Measurements from ENCODE around the gene PACSIN3.

Gene PACSIN3

GRCh38 chr11:47175746-47176327 is 10.4 kb downstream of the PACSIN3 start:
- DNase-seq: no peak

- DNase-seq: no peak
These were observed 13.4 kb downstream of the PACSIN3 start for GRCh38 chr11:47172740-47173336.

DNA sequence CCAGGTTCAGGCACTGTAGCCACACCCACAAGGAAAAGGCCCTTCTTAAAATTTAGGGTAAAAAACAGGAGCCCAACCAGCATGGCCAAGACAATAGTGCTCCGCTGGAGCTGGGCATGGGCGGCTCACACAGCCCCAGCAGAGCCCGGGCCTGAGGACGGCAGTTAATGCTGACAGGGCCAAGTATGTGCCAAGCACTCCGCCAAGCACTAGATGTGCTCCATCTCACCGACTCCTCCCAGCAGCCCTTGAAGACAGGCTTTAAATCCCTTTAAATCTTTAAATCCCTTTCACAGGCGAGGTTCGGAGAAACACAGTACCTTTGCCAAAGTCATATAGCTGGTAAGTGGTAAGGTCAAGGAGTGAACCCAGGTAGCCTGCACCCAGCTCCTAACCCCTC is 14.4 kb downstream of the PACSIN3 start:
- no peak for DNase-seq

DNA sequence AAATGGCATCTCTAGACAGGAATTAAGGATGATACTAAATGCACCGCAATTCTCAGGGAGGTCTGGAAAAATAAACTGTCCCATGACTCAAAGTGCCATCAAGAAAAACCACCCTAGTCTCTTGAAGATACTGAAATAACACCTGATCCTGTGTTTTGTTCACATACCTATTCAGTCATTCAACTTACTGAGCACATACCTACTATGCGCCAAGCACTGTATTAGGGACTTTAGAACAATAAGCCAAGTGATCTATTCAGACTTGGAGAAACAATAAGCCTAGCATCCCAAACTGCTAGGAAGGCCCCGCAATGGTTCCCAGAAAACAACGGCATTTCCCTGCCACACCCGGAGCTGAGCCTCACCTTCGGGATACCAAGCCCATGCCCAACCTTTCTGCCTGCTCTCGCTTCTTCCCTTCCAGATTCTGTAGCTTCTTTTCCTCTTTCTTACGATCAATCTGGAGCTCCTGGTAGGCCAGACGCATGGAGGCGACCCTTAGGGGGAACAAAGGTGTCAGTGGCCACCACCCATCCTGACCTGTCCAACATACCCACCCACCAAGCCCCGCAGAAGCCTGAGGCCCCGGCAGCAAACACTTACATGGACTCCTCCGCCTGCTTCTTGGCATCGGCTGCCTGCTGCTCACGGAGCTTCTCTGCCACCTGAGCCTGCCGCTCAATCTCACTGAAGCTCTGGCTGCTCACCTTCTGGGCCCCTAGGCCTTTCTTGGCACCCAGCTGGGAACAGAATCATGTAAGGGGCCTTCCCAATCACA is 15.0 kb downstream of the PACSIN3 start:
- DNase-seq: no peak

GRCh38 chr11:47166368-47166767 is 19.9 kb downstream of the PACSIN3 start:
- no peak for DNase-seq

- DNase-seq: no peak
These were observed 20.9 kb downstream of the PACSIN3 start for GRCh38 chr11:47165253-47165840.

- no peak for DNase-seq
These were observed 21.9 kb downstream of the PACSIN3 start for GRCh38 chr11:47164321-47164720.

DNA sequence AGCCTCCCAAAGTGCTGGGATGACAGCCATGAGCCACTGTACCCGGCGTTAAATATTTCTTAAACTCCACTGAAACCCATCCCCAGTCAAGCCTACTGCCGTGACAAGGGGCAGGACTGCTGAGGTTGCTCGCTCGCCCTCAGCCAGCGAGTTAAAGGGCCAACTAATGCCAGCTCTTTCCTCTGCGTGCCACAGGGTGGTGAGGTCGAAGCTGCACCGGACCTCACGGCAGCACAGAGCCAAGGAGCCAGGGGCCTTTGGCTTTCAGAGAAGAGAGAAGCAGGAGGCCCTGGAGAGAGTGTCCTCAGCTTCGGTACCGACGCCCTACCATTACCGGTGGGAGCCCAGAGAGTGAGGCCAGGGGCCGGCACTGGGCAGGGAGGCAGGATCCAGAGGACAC is 22.3 kb downstream of the PACSIN3 start:
- no peak for DNase-seq

- no peak for DNase-seq
These were observed 23.0 kb downstream of the PACSIN3 start for GRCh38 chr11:47163193-47163592.

DNA sequence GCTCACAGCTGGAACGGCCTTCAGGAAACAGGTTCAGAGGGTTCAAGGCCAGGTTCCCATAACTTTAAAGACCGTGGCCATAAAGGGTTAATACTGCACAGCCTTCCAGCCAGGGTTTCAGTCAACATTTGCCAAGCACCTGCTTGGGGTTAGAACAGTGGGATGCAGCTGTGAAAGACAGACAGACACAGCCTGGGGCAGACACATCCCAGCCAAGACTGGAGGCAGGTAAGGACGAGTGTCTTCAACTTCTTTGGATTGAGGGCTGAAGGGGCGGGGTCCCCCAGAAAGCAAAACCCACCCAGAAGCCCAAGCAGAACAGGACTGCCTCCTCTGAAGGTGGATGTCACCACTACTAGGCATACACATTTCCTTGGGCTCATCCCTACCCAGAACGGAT is 23.8 kb downstream of the PACSIN3 start:
- no peak for DNase-seq

GRCh38 chr11:47161890-47162289 is 24.3 kb downstream of the PACSIN3 start:
- no peak for DNase-seq

DNA sequence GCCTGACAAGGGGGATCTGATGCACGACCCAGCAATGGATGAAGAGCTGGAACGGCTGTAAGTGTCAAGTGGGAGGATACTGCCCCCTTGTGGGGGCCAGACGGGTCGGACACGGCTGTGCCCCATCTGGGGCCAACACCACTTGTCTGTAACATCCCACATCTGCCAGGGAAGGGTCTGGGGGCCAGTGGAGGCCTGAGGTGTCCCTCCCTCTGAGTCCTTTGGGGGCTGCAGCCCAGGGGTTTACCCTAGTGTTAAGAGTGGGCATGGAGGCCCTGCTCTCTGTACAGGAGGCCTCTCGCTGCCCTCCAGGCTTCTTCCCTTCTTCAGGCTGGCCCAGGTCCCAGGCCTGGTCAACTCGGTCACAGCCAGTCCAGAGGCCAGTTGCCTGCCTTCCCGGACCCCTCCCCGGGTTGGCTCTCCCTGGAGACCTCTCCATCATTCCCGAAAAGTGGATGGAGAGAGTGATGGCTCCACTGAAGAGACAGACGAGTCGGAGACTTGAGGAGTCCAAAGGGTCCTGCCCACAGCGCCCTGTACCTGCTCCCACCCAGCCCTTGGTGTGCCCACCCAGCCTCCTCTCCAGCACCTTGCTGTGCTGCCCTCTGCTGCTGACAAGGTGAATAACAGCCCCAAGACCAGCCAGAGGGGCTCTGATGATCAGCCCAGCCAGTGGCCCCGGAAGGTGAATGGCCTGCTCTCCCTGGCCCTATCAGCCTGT is 24.9 kb downstream of the PACSIN3 start:
- no peak for DNase-seq

DNA sequence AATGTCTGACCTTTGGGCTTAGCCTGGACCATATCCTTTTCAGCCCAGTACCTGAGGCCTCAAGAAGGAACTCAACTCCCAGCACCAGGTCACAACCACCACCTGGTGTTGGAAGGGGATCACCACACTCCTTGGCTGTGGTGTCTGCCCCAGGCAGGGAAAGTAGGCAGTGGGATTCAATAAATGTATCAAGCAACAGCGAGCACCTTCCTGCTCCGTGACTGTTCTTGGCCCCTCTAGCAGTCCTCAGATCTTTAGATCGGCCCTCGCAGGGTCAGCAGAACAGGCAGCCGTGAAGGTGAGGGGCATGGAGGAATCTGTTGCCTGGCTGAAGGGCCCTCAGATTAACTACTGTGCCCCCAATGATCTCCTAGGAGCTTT is 25.5 kb downstream of the PACSIN3 start:
- DNase-seq: no peak

GRCh38 chr11:47158242-47158641 is 28.0 kb downstream of the PACSIN3 start:
- no peak for DNase-seq

- DNase-seq: no peak
These were observed 28.4 kb downstream of the PACSIN3 start for GRCh38 chr11:47157805-47158204.

GRCh38 chr11:47156951-47157350 is 29.3 kb downstream of the PACSIN3 start:
- DNase-seq: no peak

GRCh38 chr11:47156333-47156732 is 29.9 kb downstream of the PACSIN3 start:
- DNase-seq: no peak

- no peak for DNase-seq
These were observed 30.4 kb downstream of the PACSIN3 start for GRCh38 chr11:47155879-47156278.

GRCh38 chr11:47154616-47155570 is 31.3 kb downstream of the PACSIN3 start:
- no peak for DNase-seq

DNA sequence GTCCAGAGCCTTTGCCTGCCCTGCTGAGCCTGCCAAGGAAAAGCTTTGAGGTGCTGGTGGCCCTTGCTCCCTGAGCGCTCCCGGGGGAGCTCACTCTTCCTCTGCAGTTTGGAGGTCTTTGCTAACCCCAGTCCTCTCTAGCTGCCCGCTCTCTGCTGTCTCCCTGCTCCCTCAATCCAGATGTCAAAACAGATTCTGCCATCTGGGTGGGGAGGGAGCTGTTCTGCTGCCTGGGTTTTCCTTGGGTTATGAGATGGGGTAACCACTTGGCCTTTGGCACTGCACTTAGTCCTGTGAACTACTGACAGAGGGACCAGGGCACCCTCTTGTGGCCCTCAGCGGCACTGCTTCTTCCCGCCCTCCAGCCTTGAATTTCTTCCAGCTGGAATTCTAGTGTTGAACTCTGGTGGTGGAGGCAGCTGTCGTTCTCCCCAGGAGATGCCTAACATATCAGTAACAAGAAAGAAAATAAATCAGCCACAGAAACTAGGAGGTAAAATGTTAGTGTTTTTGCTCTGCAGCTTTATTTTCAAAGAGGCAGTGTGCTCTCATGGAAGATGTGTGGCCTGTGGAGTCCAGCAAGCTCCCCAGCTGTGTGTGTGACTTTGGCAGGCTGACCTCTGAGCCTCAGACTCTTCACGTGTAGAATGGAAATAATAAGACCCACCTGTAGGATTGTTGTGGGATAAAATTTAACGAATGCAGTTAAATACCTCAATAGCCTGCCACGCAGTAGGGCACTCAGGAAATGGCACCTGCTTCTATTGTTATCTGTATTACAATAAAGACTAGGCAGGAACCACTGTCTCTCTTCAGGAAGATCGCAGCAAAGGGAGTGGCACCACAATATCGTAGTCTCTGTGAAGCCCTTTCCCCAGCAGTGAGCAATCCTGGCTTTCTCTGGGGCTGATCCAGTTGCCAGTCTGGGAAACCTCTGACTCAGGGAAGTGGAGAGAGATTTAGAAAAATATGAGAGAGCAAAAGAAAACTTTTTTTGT is 33.0 kb downstream of the PACSIN3 start:
- DNase-seq: no peak
